ENCODE data around the gene SREBF2.
A peak's percentile ranks its signal among the peaks of the same experiment; 100 is the strongest.

Gene SREBF2

GRCh38 chr22:41923595-41924276, 90.8 kb downstream of the SREBF2 start:
- DNase-seq, result no peak

- peak; percentile 39 to 70 (median 47) for DNase-seq
These were observed 93.0 kb downstream of the SREBF2 start for GRCh38 chr22:41925783-41926460.

GRCh38 chr22:41927813-41928212, 94.9 kb downstream of the SREBF2 start:
- no peak for DNase-seq

- DNase-seq, result no peak
These were observed 95.9 kb downstream of the SREBF2 start for GRCh38 chr22:41928593-41929417.

- no peak for DNase-seq
These were observed 96.5 kb downstream of the SREBF2 start for GRCh38 chr22:41929418-41929810.

- DNase-seq, result no peak
These were observed 98.9 kb downstream of the SREBF2 start for GRCh38 chr22:41931701-41932269.

- no peak for DNase-seq
These were observed 99.4 kb downstream of the SREBF2 start for GRCh38 chr22:41932353-41932752.

- no peak for DNase-seq
These were observed 100.7 kb downstream of the SREBF2 start for GRCh38 chr22:41933411-41934177.

GRCh38 chr22:41934284-41935014, 101.5 kb downstream of the SREBF2 start:
- DNase-seq, result no peak

GRCh38 chr22:41935015-41935351, 102.1 kb downstream of the SREBF2 start:
- DNase-seq, result no peak

- DNase-seq, result no peak
These were observed 102.6 kb downstream of the SREBF2 start for GRCh38 chr22:41935509-41935908.

GRCh38 chr22:41936894-41937169, 103.9 kb downstream of the SREBF2 start:
- no peak for DNase-seq

GRCh38 chr22:41939981-41940831, 107.3 kb downstream of the SREBF2 start:
- DNase-seq, result peak; percentile 34 to 83 (median 60)

- DNase-seq, result peak; percentile 57 to 81 (median 64)
These were observed 108.2 kb downstream of the SREBF2 start for GRCh38 chr22:41940832-41941765.

- DNase-seq, result no peak
These were observed 110.8 kb downstream of the SREBF2 start for GRCh38 chr22:41943661-41944209.

- peak; percentile 75 to 85 (median 80) for DNase-seq
These were observed 113.9 kb downstream of the SREBF2 start, which contains the start of gene CENPM for GRCh38 chr22:41946629-41947423. Gene CENPM, minus strand, starts transcription at chr22:41947152. Its CDS starts 76 bp downstream, at chr22:41947076.

GRCh38 chr22:41947424-41948080, 114.6 kb downstream of the SREBF2 start:
- DNase-seq, result no peak

- DNase-seq, result no peak
These were observed 115.2 kb downstream of the SREBF2 start for GRCh38 chr22:41948142-41948541.

Data from activated naive CD4-positive, alpha-beta T cell (primary cell).